Choroid plexus epithelial cell (primary cell): ENCODE results near the gene VPS45.
"Not testable (repeated sequence)": the region's sequence is repeated elsewhere in the genome, so short reads cannot be mapped to it uniquely, and the experiment has no call there.

ENCODE experiments used
- DNase-seq: peaks from one replicate; pipeline ENCODE4 v3.0.0-alpha.2; 2010; ENCODE audit warnings: low read depth
- H3K4me3 ChIP-seq: 2 replicates; pipeline ENCODE4 v1.5.1; 2011; ENCODE audit warnings: low read depth, mild to moderate bottlenecking, control low read depth, low read length, moderate library complexity
- TF ChIP-seq, protein P1 (sequence below): conservative IDR thresholded peaks from 2 replicates; pipeline ENCODE4 v1.5.1; 2011; ENCODE audit warnings: low read depth, mild to moderate bottlenecking, control low read depth, inconsistent platforms, low read length, moderate library complexity

Gene VPS45

DNA sequence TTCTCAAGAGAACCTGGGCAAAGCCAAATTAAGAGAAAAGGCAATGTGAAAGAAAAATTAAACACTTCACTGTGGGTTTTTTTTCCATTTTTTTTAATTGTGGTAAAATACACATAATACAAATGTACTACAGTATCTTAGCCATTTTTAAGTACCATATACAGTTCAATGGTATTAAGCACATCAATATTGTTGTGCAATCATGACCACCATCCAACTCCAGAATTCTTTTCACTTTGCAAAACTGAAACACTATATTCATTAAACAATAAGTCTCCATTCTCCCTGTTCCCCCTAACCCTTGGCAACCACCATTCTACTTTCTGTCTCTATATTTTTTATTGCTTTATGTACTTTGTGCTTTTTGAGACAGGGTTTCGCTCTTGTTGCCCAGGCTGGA is 39.3 kb upstream of the VPS45 start:
- no peak overlapping the region for H3K4me3 ChIP-seq
- TF ChIP-seq, protein P1, sequence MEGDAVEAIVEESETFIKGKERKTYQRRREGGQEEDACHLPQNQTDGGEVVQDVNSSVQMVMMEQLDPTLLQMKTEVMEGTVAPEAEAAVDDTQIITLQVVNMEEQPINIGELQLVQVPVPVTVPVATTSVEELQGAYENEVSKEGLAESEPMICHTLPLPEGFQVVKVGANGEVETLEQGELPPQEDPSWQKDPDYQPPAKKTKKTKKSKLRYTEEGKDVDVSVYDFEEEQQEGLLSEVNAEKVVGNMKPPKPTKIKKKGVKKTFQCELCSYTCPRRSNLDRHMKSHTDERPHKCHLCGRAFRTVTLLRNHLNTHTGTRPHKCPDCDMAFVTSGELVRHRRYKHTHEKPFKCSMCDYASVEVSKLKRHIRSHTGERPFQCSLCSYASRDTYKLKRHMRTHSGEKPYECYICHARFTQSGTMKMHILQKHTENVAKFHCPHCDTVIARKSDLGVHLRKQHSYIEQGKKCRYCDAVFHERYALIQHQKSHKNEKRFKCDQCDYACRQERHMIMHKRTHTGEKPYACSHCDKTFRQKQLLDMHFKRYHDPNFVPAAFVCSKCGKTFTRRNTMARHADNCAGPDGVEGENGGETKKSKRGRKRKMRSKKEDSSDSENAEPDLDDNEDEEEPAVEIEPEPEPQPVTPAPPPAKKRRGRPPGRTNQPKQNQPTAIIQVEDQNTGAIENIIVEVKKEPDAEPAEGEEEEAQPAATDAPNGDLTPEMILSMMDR = no peak
- no peak for DNase-seq

DNA sequence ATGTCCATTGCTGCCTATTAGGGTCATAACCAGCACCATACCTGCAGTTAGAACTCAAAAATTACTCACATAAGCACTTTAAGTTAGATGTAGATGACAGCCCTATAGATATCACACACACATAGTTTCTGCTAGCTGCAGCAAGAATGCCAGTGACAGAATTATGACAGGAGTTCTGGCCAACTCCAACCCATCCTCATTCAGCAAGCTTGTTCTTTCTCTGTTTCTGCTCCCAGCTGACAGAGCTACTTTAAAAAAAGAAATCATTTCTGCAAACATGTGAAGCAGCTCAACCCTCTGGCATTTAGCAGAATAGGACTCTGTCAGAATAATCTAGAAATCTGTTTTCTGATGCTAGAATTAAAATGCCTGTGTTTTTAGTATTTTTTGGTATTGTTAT is 33.2 kb upstream of the VPS45 start:
- TF ChIP-seq, protein P1 = no peak
- no peak for DNase-seq
- no peak overlapping the region for H3K4me3 ChIP-seq

DNA sequence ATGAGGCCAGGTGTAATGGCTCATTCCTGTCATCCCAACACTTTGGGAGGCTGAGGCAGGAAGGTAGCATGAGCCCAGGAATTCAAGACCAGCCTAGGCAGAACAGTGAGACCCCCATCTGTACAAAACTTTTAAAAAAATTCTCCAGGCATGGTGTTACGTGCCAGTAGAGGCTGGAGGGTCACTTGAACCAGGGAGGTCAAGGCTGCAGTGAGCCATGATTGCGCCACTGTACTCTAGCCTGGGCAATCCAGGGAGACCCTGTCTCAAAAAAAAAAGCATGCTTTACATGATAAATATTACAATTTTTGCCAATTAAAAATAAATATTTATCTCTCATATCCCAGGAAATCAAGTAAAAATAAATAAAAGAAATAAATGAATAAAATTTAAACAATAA is 17.6 kb upstream of the VPS45 start:
- TF ChIP-seq, protein P1 = no peak
- DNase-seq = no peak
- no peak overlapping the region for H3K4me3 ChIP-seq

DNA sequence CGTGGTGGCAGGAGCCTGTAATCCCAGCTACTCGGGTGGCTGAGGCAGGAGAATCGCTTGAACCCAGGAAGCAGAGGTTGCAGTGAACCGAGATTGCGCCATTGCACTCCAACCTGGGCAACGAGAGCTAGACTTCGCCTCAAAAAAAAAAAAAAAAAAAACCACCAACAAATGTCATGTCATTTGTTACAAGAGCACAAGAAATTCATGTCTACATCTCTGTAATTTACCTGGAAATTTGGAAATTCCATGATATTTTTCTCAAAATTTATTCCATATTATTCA is 16.5 kb upstream of the VPS45 start:
- no peak overlapping the region for H3K4me3 ChIP-seq
- DNase-seq = no peak
- TF ChIP-seq, protein P1 = no peak

DNA sequence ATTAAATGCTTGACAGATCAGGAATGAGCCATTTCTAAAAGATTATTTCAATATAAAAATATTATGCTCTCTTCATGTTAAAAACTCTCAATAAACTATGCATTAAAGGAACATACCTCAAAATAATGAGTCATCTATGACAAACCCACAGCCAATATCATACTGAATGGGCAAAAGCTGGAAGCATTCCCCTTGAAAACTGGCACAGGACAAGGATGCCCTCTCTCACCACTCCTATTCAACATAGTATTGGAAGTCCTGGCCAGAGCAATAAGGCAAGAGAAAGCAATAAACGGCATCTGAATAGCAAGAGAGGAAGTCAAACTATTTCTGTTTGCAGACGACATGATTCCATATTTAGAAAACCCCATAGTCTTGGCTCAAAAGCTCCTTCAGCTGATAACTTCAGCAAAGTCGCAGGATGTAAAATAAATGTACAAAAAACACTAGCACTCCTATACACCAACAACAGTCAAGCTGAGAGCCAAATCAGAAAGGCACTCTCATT is 15.6 kb upstream of the VPS45 start:
- H3K4me3 ChIP-seq, DNase-seq: not testable (repeated sequence)

DNA sequence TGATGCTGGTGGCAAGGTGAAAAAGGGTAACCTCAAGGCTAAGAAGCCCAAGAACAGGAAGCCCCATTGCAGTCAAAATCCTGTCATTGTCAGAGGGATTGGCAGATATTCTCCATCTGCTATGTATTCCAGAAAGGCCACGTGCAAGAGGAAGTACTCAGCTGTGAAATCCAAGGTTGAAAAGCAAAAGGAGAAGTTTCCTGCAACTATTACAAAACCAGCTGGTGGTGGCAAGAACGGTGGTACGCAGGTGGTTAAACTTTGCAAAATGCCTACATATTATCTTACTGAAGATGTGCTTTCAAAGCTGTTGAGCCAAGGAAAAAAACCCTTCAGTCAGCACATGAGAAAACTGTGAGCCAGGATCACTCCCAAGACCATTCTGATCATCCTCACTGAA is 13.7 kb upstream of the VPS45 start:
- no peak for DNase-seq
- TF ChIP-seq, protein P1 = no peak
- H3K4me3 ChIP-seq = no peak overlapping the region

DNA sequence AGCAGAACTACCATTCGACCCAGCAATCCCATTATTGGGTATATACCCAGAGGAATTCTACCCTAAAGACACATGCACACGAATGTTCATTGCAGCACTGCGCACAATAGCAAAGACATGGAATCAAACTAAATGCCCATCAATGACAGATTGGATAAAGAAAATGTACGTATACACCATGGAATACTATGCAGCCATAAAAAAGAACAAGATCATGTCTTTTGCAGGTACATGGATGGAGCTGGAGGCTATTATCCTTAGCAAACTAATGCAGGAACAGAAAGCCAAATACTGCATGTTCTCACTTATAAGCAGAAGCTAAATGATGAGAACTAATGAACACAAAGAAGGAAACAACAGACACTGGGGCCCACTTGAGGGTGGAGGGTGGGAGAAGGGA is 12.1 kb upstream of the VPS45 start:
- not testable (repeated sequence) for DNase-seq, H3K4me3 ChIP-seq

DNA sequence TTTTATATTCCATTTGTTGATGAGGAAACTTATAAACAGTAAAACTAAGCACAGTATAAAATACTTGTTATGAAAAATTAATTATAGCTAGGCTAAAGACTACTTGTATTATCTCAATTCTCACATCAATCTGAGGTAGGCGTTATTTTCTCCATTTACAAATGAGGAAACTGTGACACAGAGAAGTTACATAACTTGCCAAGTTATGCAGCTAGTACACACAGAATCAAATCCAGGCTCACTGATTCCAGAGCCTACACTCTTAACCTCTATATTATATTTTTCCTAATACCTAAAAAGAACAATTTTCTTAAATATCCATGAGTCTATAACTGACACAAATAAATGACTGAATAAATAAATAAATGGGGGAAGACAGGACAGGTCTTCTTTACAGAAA is 11.2 kb upstream of the VPS45 start:
- no peak overlapping the region for H3K4me3 ChIP-seq
- TF ChIP-seq, protein P1 = no peak
- no peak for DNase-seq
